HG02642 (cell line): Measurements from ENCODE around the gene CDK5RAP1.

ENCODE experiments used
- ATAC-seq: cut with Tn5 transposase; IDR thresholded peaks from one replicate; pipeline ENCODE4 v1.9.1; 2021; ENCODE audit warnings: mild to moderate bottlenecking; ENCODE audit not compliant: unreplicated experiment, poor library complexity

CDK5RAP1 gene

DNA sequence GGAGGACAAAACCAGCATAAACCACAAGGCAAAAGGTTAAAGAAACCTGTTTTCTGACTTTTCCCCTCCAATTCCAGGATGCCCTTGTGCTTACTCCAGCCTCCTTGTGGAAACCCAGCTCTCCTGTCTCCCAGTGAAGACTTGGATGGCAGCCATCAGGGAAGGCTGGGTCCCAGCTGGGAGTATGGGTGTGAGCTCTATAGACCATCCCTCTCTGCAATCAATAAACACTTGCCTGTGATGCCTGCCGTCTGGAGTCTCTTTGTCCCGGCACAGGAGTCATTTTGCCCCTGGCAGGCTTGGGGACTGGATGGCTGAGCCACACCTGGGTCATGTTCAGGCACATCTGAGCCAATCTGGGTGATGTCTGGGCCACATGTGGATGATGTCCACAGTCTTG is 91.7 kb downstream of the CDK5RAP1 start:
- no peak for ATAC-seq
